ENCODE data around the gene ZSCAN29. TPM values are rescaled to one million over a fixed set of nuclear protein-coding genes. Genes with fewer than 3 reads are reported as not detected.

Gene ZSCAN29
- total RNA-seq, 4 donors from 2014 or later: 5.4 to 39.3 (median 20.5) TPM

- H3K27me3 ChIP-seq: no peaks in the 10 kb centered on the region
- H3K4me1 ChIP-seq: no peaks in the 10 kb centered on the region
- H3K27ac ChIP-seq: no peak overlapping the region
- intact Hi-C loops (cut with DNase I; ENCODE audit: low total_unique reads): no loop called here
- no peaks in the 10 kb centered on the region for H3K9me3 ChIP-seq
- no peak for TF ChIP-seq POLR2A (IDR thresholded peaks at IDR 0.05)
- no peak for TF ChIP-seq CTCF (IDR thresholded peaks at IDR 0.05)
- H3K36me3 ChIP-seq: no peaks in the 10 kb centered on the region
- no peak overlapping the region for H3K4me3 ChIP-seq
- no peak for DNase-seq
These were observed 7.8 kb upstream of the ZSCAN29 start for GRCh38 chr15:43378601-43379000.

GRCh38 chr15:43376017-43376705 lies 5.3 kb upstream of the ZSCAN29 start:
- no peak for DNase-seq
- Histone ChIP-seq H3K4me1 (no peaks in the 10 kb centered on the region), H3K27me3 (no peaks in the 10 kb centered on the region), H3K4me3 (no peak overlapping the region), H3K27ac (no peak overlapping the region), H3K9me3 (no peaks in the 10 kb centered on the region), H3K36me3 (no peaks in the 10 kb centered on the region)
- TF ChIP-seq POLR2A (IDR thresholded peaks at IDR 0.05): no peak
- peak; percentile 16 to 57 (median 22) for TF ChIP-seq CTCF (IDR thresholded peaks at IDR 0.05)
- intact Hi-C loops (cut with DNase I; ENCODE audit: low total_unique reads): no loop called here

- Histone ChIP-seq H3K9me3 (no peaks in the 10 kb centered on the region), H3K4me3 (peak overlapping the region; percentile 65 to 71), H3K4me1 (no peaks in the 10 kb centered on the region), H3K27me3 (no peaks in the 10 kb centered on the region), H3K27ac (peak overlapping the region; percentile 59 to 71), H3K36me3 (no peaks in the 10 kb centered on the region)
- no peak for TF ChIP-seq CTCF (IDR thresholded peaks at IDR 0.05)
- TF ChIP-seq POLR2A (IDR thresholded peaks at IDR 0.05): no peak
- DNase-seq: peak in 1 of 2 donors; percentile 20
- intact Hi-C loops (cut with DNase I; ENCODE audit: low total_unique reads): no loop called here
These were observed 401 bp downstream of the ZSCAN29 start for GRCh38 chr15:43370310-43370974.

- no peaks in the 10 kb centered on the region for H3K27me3 ChIP-seq
- no peak overlapping the region for H3K4me3 ChIP-seq
- intact Hi-C loops (cut with DNase I; ENCODE audit: low total_unique reads): no loop called here
- no peak overlapping the region for H3K27ac ChIP-seq
- H3K4me1 ChIP-seq: no peaks in the 10 kb centered on the region
- H3K36me3 ChIP-seq: no peaks in the 10 kb centered on the region
- peaks cover 0 to 41% of the 10 kb centered on the region in 2 donors for H3K9me3 ChIP-seq
- TF ChIP-seq POLR2A (IDR thresholded peaks at IDR 0.05) (no peak), CTCF (IDR thresholded peaks at IDR 0.05) (no peak)
- no peak for DNase-seq
These were observed 9.4 kb downstream of the ZSCAN29 start for GRCh38 chr15:43361313-43361903.

- no peak overlapping the region for H3K4me3 ChIP-seq
- intact Hi-C loops (cut with DNase I; ENCODE audit: low total_unique reads): no loop called here
- H3K4me1 ChIP-seq: no peaks in the 10 kb centered on the region
- no peaks in the 10 kb centered on the region for H3K36me3 ChIP-seq
- H3K9me3 ChIP-seq: peaks cover 0 to 41% of the 10 kb centered on the region in 2 donors
- no peak for DNase-seq
- no peak overlapping the region for H3K27ac ChIP-seq
- no peaks in the 10 kb centered on the region for H3K27me3 ChIP-seq
- TF ChIP-seq CTCF (IDR thresholded peaks at IDR 0.05): no peak
These were observed 10.0 kb downstream of the ZSCAN29 start for GRCh38 chr15:43360821-43361220.
